ENCODE data around the gene HSD17B12. TPM values are rescaled to one million over a fixed set of nuclear protein-coding genes. Genes with fewer than 3 reads are reported as not detected.

HSD17B12 gene
- total and polyA plus RNA-seq, 2 donors (not counting 3 experiments of a cell fraction or from before 2014, with no cell fraction given), result 41.5 to 96.5 TPM

DNA sequence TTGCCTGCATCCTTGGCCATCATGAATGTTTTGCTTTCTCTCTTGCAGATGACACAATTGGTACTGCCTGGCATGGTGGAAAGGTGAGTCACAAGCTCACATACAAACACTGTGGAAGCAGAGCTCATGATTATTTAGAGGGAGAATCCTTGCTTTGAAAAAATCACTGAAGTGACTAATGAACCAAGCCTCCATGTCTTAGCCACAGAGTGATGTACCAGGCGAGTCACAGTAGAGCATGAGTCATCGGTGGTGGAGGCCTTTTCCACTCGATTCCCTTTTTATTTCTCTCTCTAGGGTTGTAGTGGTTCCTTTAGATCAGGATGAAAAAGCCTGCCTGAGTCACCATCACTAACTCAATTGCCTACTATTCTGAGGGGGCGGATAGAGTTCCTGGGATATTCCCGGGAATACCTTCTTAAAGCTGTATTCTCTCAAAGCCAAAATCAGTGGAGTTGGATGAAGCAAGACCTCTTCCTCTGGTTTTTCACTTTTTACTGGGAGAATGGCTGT lies 150.4 kb downstream of the HSD17B12 start:
- CTCF ChIA-PET, result interaction anchor here (0.7 to 6.7 kb wide), 13 partner anchors 12 to 327 kb away, joined by 3 to 55 read pairs (median 4); no protein-coding TSS in a partner anchor
- peak overlapping the region; percentile 66 for H3K4me2 ChIP-seq (ENCODE audit: insufficient read depth, low read length)
- H3K4me1 ChIP-seq (ENCODE audit: control insufficient read depth, extremely low read depth, insufficient read depth, low read length), result peaks cover 15% of the 10 kb centered on the region
- H3K9me3 ChIP-seq (replicated peaks; ENCODE audit: control insufficient read depth, insufficient read depth, low read length), result no peaks in the 10 kb centered on the region
- no peaks in the 10 kb centered on the region for H3K9me1 ChIP-seq (replicated peaks; ENCODE audit: control insufficient read depth, extremely low read depth, insufficient read depth, low read length)
- H3K79me2 ChIP-seq (ENCODE audit: control insufficient read depth, insufficient read depth, low read length), result no peaks in the 10 kb centered on the region
- no peak overlapping the region for H3K9ac ChIP-seq (replicated peaks; ENCODE audit: extremely low read depth, insufficient read depth, low read length)
- FAIRE-seq (peak; percentile 96), DNase-seq (ENCODE audit: low read depth, low spot score) (peak; percentile 93)
- intact Hi-C loops (cut with micrococcal nuclease), result loop anchor here (2.0 kb wide), 1 partner anchor 190 kb away; no protein-coding TSS in a partner anchor
- peak overlapping the region; percentile 51 for H3K27ac ChIP-seq (ENCODE audit: insufficient read depth, low read depth, low read length)
- peaks cover 3% of the 10 kb centered on the region in 2 experiments for H3K36me3 ChIP-seq (ENCODE audit: control insufficient read depth in 2 of 2, extremely low read depth in 1 of 2, insufficient read depth in 2 of 2, low read length in 2 of 2)
- H4K20me1 ChIP-seq (replicated peaks; ENCODE audit: control insufficient read depth, extremely low read depth, insufficient read depth, low read length), result no peaks in the 10 kb centered on the region
- BruUV-seq (replicated peaks), result no TSS peak
- H2AFZ ChIP-seq (ENCODE audit: low read depth, low read length), result no peak overlapping the region
- no peaks in the 10 kb centered on the region for H3K27me3 ChIP-seq (ENCODE audit: control insufficient read depth in 2 of 2, insufficient read depth in 2 of 2, low read length in 2 of 2)
- POLR2A ChIA-PET, result no interaction called here
- peak; percentile 59 for TF ChIP-seq POLR2AphosphoS5 (IDR thresholded peaks at IDR 0.05; ENCODE audit: insufficient read depth, low read depth, low read length)
- TF ChIP-seq, protein P1, sequence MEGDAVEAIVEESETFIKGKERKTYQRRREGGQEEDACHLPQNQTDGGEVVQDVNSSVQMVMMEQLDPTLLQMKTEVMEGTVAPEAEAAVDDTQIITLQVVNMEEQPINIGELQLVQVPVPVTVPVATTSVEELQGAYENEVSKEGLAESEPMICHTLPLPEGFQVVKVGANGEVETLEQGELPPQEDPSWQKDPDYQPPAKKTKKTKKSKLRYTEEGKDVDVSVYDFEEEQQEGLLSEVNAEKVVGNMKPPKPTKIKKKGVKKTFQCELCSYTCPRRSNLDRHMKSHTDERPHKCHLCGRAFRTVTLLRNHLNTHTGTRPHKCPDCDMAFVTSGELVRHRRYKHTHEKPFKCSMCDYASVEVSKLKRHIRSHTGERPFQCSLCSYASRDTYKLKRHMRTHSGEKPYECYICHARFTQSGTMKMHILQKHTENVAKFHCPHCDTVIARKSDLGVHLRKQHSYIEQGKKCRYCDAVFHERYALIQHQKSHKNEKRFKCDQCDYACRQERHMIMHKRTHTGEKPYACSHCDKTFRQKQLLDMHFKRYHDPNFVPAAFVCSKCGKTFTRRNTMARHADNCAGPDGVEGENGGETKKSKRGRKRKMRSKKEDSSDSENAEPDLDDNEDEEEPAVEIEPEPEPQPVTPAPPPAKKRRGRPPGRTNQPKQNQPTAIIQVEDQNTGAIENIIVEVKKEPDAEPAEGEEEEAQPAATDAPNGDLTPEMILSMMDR (IDR thresholded peaks at IDR 0.05; ENCODE audit: extremely low read depth in 1 of 2, insufficient read depth in 1 of 2, low read depth in 1 of 2, low read length in 2 of 2), result no peak
- peak; percentile 100 for TF ChIP-seq FOS (IDR thresholded peaks at IDR 0.05; ENCODE audit: borderline replicate concordance, insufficient read depth, low read length)
- peak; percentile 98 for TF ChIP-seq JUN (IDR thresholded peaks at IDR 0.05; ENCODE audit: borderline replicate concordance, insufficient read depth, insufficient read length, low read depth)
- TF ChIP-seq, protein P2, sequence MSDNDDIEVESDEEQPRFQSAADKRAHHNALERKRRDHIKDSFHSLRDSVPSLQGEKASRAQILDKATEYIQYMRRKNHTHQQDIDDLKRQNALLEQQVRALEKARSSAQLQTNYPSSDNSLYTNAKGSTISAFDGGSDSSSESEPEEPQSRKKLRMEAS (IDR thresholded peaks at IDR 0.05; ENCODE audit: insufficient read depth, insufficient read length), result no peak
- no peak overlapping the region for H3K4me3 ChIP-seq (replicated peaks in 1 of 3; ENCODE audit: insufficient read depth in 1 of 3, low read depth in 1 of 3, low read length in 3 of 3)
- dilution Hi-C loops (cut with MboI; ENCODE audit: extremely low pct_ligation_motif_present, low sequenced_read_pairs), result no loop called here

All from endothelial cell of umbilical vein (primary cell).